Left cardiac atrium (tissue), 4 donors: ENCODE measurements around the gene CDC42EP1. TPM values are rescaled to one million over a fixed set of nuclear protein-coding genes. Genes with fewer than 3 reads are reported as not detected.

Source experiments
- ATAC-seq, 2 donors: fragments of 200-7000 bp; cut with Tn5 transposase; one replicate each; pipeline ENCODE4 v1.9.1; 2020; ENCODE audit warnings: mild to moderate bottlenecking in 2 of 2, moderate library complexity in 2 of 2
- DNase-seq: peaks from one replicate; pipeline ENCODE4 v3.0.0-alpha.2; 2020
- intact Hi-C, 2 donors: fragments of 100-400 bp; cut with DNase I; formaldehyde crosslinking; loops; one replicate each; pipeline versions ENCODE4 v1.14.1 to v1.15.1; 2022 to 2023
- total RNA-seq, 2 donors: library from RNA; stranded (reverse); fragmentation: NEBNext Ultra II Directional; extraction: Animal tissue kit (Norgen Biotek cat#: 25700); gene quantifications; one replicate each; pipeline ENCODE4 v1.2.1, GENCODE V29; 2021
- donor health status: DM: no; HTN: yes; CAD: no.
- donor health status: DM: no; HTN: yes; CAD: no; lungs with severe emphysema.
- donor health status: DM: yes; HTN: yes; CAD: no.
- donor health status: Dilated cardiomyopathy.

The CDC42EP1 gene
- total RNA-seq, 2 donors from 2014 or later, result 20.9 to 44.6 TPM

GRCh38 chr22:37555029-37555428 is 5.3 kb upstream of the CDC42EP1 start:
- no peak for ATAC-seq
- intact Hi-C loops, result no loop called here

GRCh38 chr22:37556710-37557109 is 3.6 kb upstream of the CDC42EP1 start:
- intact Hi-C loops, result no loop called here
- no peak for ATAC-seq
- no peak for DNase-seq

More at GRCh38 chr22:37555029-37555428, 5.3 kb upstream of the CDC42EP1 start:
- no peak for DNase-seq

- DNase-seq, result no peak
- no peak for ATAC-seq
- intact Hi-C loops, result no loop called here
Measured at GRCh38 chr22:37557321-37558001, 2.8 kb upstream of the CDC42EP1 start.

- DNase-seq, result no peak
- intact Hi-C loops, result no loop called here
Measured at GRCh38 chr22:37558815-37559214, 1.5 kb upstream of the CDC42EP1 start.

GRCh38 chr22:37559521-37559900 is 769 bp upstream of the CDC42EP1 start:
- no peak for DNase-seq
- intact Hi-C loops, result no loop called here
- no peak for ATAC-seq

More at GRCh38 chr22:37558815-37559214, 1.5 kb upstream of the CDC42EP1 start:
- no peak for ATAC-seq

- intact Hi-C loops, result loop anchor here in 1 of 2 donors (10.0 kb wide), 1 partner anchor 246 kb away; no protein-coding TSS in a partner anchor
- ATAC-seq (peak; percentile 41 to 54), DNase-seq (peak; percentile 80)
Measured at GRCh38 chr22:37560608-37561211, 430 bp downstream of the CDC42EP1 start.

- DNase-seq (peak; percentile 93), ATAC-seq (peak; percentile 62 to 67)
- intact Hi-C loops, result loop anchor here in 1 of 2 donors (10.0 kb wide), 1 partner anchor 247 kb away; no protein-coding TSS in a partner anchor
Measured at GRCh38 chr22:37561212-37562048, 1.1 kb downstream of the CDC42EP1 start.

- DNase-seq, result no peak
- ATAC-seq, result no peak
- intact Hi-C loops, result loop anchor here in 1 of 2 donors (10.0 kb wide), 1 partner anchor 247 kb away; no protein-coding TSS in a partner anchor
Measured at GRCh38 chr22:37562049-37562875, 2.0 kb downstream of the CDC42EP1 start.

GRCh38 chr22:37563153-37564081 is 3.1 kb downstream of the CDC42EP1 start:
- intact Hi-C loops, result loop anchor here in 1 of 2 donors (10.0 kb wide), 1 partner anchor 249 kb away; no protein-coding TSS in a partner anchor
- ATAC-seq, result peak; percentile 12 to 62
- DNase-seq, result peak; percentile 80

GRCh38 chr22:37564111-37564711 is 3.9 kb downstream of the CDC42EP1 start:
- intact Hi-C loops, result loop anchor here in 1 of 2 donors (10.0 kb wide), 1 partner anchor 249 kb away; no protein-coding TSS in a partner anchor
- ATAC-seq (no peak), DNase-seq (no peak)

- intact Hi-C loops, result loop anchor here in 1 of 2 donors (2.0 to 10.0 kb wide), 2 partner anchors 21 to 251 kb away; no protein-coding TSS in a partner anchor
- DNase-seq (no peak), ATAC-seq (no peak)
Measured at GRCh38 chr22:37565830-37566229, 5.5 kb downstream of the CDC42EP1 start.

- no peak for DNase-seq
- no peak for ATAC-seq
- intact Hi-C loops, result loop anchor here in 1 of 2 donors (2.0 to 10.0 kb wide), 2 partner anchors 22 to 252 kb away; no protein-coding TSS in a partner anchor
Measured at GRCh38 chr22:37566329-37566837, 6.1 kb downstream of the CDC42EP1 start.

- intact Hi-C loops, result loop anchor here in 1 of 2 donors (2.0 to 10.0 kb wide), 2 partner anchors 22 to 252 kb away; no protein-coding TSS in a partner anchor
- peak; percentile 81 for DNase-seq
- ATAC-seq, result peak; percentile 40 to 60
Measured at GRCh38 chr22:37566903-37567798, 6.9 kb downstream of the CDC42EP1 start.

GRCh38 chr22:37568012-37568411 is 7.7 kb downstream of the CDC42EP1 start:
- ATAC-seq (no peak), DNase-seq (no peak)
- intact Hi-C loops, result loop anchor here in 1 of 2 donors (10.0 kb wide), 1 partner anchor 253 kb away; no protein-coding TSS in a partner anchor

- DNase-seq, result no peak
- ATAC-seq, result no peak
- intact Hi-C loops, result loop anchor here in 1 of 2 donors (10.0 kb wide), 1 partner anchor 254 kb away; no protein-coding TSS in a partner anchor
Measured at GRCh38 chr22:37568448-37569008, 8.2 kb downstream of the CDC42EP1 start.
